H1 (cell line): ENCODE measurements around the gene SCARB1. TPM values are rescaled to one million over a fixed set of nuclear protein-coding genes. Genes with fewer than 3 reads are reported as not detected.
A peak's percentile ranks its signal among the peaks of the same experiment; 100 is the strongest.

Experiments used
- CTCF ChIA-PET: fragments of 300-600 bp; sonication (Branson Sonifier 250); formaldehyde crosslinking; loops from one replicate; lab custom pipeline; 2021; ENCODE audit not compliant: partially characterized antibody; lab: Charles Lee
- POLR2A ChIA-PET: fragments of 300-600 bp; sonication (Branson Sonifier 250); formaldehyde crosslinking; loops from one replicate; lab custom pipeline; 2021; ENCODE audit warnings: inconsistent platforms; ENCODE audit not compliant: partially characterized antibody; lab: Charles Lee
- DNase-seq, 2 experiments: peaks; one replicate each; pipeline versions ENCODE4 v3.0.0 to v3.0.0-alpha.2; 2010 to 2022; ENCODE audit warnings: low spot score in 2 of 2, low read depth in 1 of 2, mixed read lengths in 1 of 2
- FAIRE-seq: peaks from 2 replicates; lab custom pipeline; 2011; peaks lifted over from hg19 to GRCh38; lab: Jason Lieb, UNC
- H2AFZ ChIP-seq: 2 replicates; pipeline ENCODE4 v1.8.1; 2012; ENCODE audit warnings: low read length, inconsistent platforms
- H2AK5ac ChIP-seq: 2 replicates; pipeline ENCODE4 v1.6.1; 2013; ENCODE audit warnings: low read depth, low read length
- H2BK120ac ChIP-seq: replicated peaks from 2 replicates; pipeline ENCODE3; 2013; ENCODE audit warnings: low read depth, low read length, inconsistent platforms
- H2BK12ac ChIP-seq: 2 replicates; pipeline ENCODE4 v1.6.1; 2013; ENCODE audit warnings: low read depth, low read length
- H2BK15ac ChIP-seq: 2 replicates; pipeline ENCODE4 v1.6.1; 2013; ENCODE audit warnings: low read length
- H2BK20ac ChIP-seq: 2 replicates; pipeline ENCODE4 v1.6.1; 2013; ENCODE audit warnings: low read length
- H2BK5ac ChIP-seq: 2 replicates; pipeline ENCODE4 v1.6.1; 2013; ENCODE audit warnings: low read depth, low read length
- H3K14ac ChIP-seq: 2 replicates; pipeline ENCODE4 v1.6.1; 2013; ENCODE audit warnings: inconsistent platforms; ENCODE audit not compliant: insufficient read length
- H3K18ac ChIP-seq: 2 replicates; pipeline ENCODE4 v1.6.1; 2013; ENCODE audit warnings: low read length; ENCODE audit errors: extremely low read depth
- H3K23ac ChIP-seq: 2 replicates; pipeline ENCODE4 v1.6.1; 2013; ENCODE audit warnings: inconsistent platforms; ENCODE audit not compliant: insufficient read length
- H3K23me2 ChIP-seq: 2 replicates; pipeline ENCODE4 v1.6.1; 2013; ENCODE audit warnings: low read depth, low read length
- H3K27ac ChIP-seq: 2 replicates; pipeline ENCODE4 v1.6.1; 2011; ENCODE audit warnings: low read depth, low read length, inconsistent platforms
- H3K27me3 ChIP-seq, 4 experiments: replicated peaks in 1 of 4; 1 replicate in 1 of 4; 2 replicates in 3 of 4; pipeline versions ENCODE4 v1.6.1 to v1.8.1; 2011 to 2013; ENCODE audit warnings: low read length in 3 of 4, mild to moderate bottlenecking in 3 of 4, inconsistent platforms in 2 of 4, mixed read lengths in 2 of 4, moderate library complexity in 1 of 4; ENCODE audit not compliant: control insufficient read depth in 3 of 4, insufficient read depth in 3 of 4; ENCODE audit errors: extremely low read depth in 1 of 4
- H3K36me3 ChIP-seq, 4 experiments: 2 replicates each; pipeline versions ENCODE4 v1.6.1 to v1.8.1; 2011 to 2013; ENCODE audit warnings: mild to moderate bottlenecking in 4 of 4, low read length in 3 of 4, moderate library complexity in 2 of 4, control low read depth in 1 of 4, inconsistent platforms in 1 of 4; ENCODE audit not compliant: insufficient read depth in 4 of 4, control insufficient read depth in 2 of 4
- H3K4ac ChIP-seq: replicated peaks from 2 replicates; pipeline ENCODE3; 2013; ENCODE audit warnings: low read length, low read depth, mixed read lengths, inconsistent platforms; ENCODE audit not compliant: insufficient read length
- H3K4me1 ChIP-seq, 4 experiments: replicated peaks in 1 of 4; 1 replicate in 1 of 4; 2 replicates in 3 of 4; pipeline versions ENCODE4 v1.6.1 to v1.8.1; 2011 to 2013; ENCODE audit warnings: low read length in 3 of 4, inconsistent platforms in 2 of 4, mixed read lengths in 1 of 4; ENCODE audit not compliant: insufficient read depth in 4 of 4, control insufficient read depth in 3 of 4
- H3K4me2 ChIP-seq, 2 experiments: 2 replicates each; pipeline versions ENCODE4 v1.6.1 to v1.8.1; 2011 to 2013; ENCODE audit warnings: low read depth in 2 of 2, low read length in 2 of 2, control low read depth in 1 of 2, inconsistent platforms in 1 of 2, mild to moderate bottlenecking in 1 of 2; ENCODE audit not compliant: insufficient read depth in 1 of 2
- H3K4me3 ChIP-seq, 4 experiments: fragments of 200-600, 300-600 bp in 1 of 4; sonication (generic), shearing (Covaris generic), sonication (Bioruptor Twin) in 1 of 4; 2 replicates each; pipeline versions ENCODE4 v1.5.1 to v1.8.1; 2011 to 2016; ENCODE audit warnings: low read length in 4 of 4, low read depth in 3 of 4, control low read depth in 2 of 4, inconsistent platforms in 2 of 4, mild to moderate bottlenecking in 2 of 4, mixed read lengths in 1 of 4, moderate library complexity in 1 of 4; ENCODE audit not compliant: insufficient read depth in 2 of 4; ENCODE audit errors: extremely low read depth in 1 of 4
- H3K56ac ChIP-seq: replicated peaks from 2 replicates; pipeline ENCODE3; 2013; ENCODE audit warnings: low read depth, mild to moderate bottlenecking, mixed read lengths, low read length, inconsistent platforms; ENCODE audit not compliant: insufficient read length
- H3K79me1 ChIP-seq: 2 replicates; pipeline ENCODE4 v1.6.1; 2013; ENCODE audit warnings: low read depth, low read length, control low read depth
- H3K79me2 ChIP-seq, 2 experiments: 2 replicates each; pipeline versions ENCODE4 v1.6.1 to v1.8.1; 2012 to 2013; ENCODE audit warnings: low read length in 2 of 2, mild to moderate bottlenecking in 2 of 2, inconsistent platforms in 1 of 2; ENCODE audit not compliant: insufficient read depth in 2 of 2, control insufficient read depth in 1 of 2
- H3K9ac ChIP-seq, 4 experiments: replicated peaks in 1 of 4; 1 replicate in 1 of 4; 2 replicates in 3 of 4; pipeline versions ENCODE4 v1.6.1 to v1.8.1; 2011 to 2013; ENCODE audit warnings: low read depth in 3 of 4, low read length in 3 of 4, control low read depth in 2 of 4, mild to moderate bottlenecking in 2 of 4, moderate library complexity in 2 of 4, inconsistent platforms in 1 of 4; ENCODE audit errors: extremely low read depth in 1 of 4
- H3K9me3 ChIP-seq, 2 experiments: 2 replicates each; pipeline versions ENCODE4 v1.6.1 to v1.8.1; 2012 to 2013; ENCODE audit warnings: mild to moderate bottlenecking in 2 of 2, moderate library complexity in 2 of 2, control low read depth in 1 of 2, inconsistent platforms in 1 of 2, low read depth in 1 of 2, low read length in 1 of 2, mixed read lengths in 1 of 2; ENCODE audit not compliant: insufficient read depth in 2 of 2
- H4K20me1 ChIP-seq, 2 experiments: replicated peaks in 1 of 2; 2 replicates each; pipeline versions ENCODE3 to v1.8.1; 2011 to 2013; ENCODE audit warnings: inconsistent platforms in 2 of 2, low read length in 2 of 2, mild to moderate bottlenecking in 1 of 2; ENCODE audit not compliant: insufficient read depth in 2 of 2, control insufficient read depth in 1 of 2
- H4K5ac ChIP-seq: 2 replicates; pipeline ENCODE4 v1.6.1; 2013; ENCODE audit warnings: low read length, low read depth, mixed read lengths, inconsistent platforms; ENCODE audit not compliant: insufficient read length
- H4K8ac ChIP-seq: 2 replicates; pipeline ENCODE4 v1.8.0; 2013; ENCODE audit warnings: mild to moderate bottlenecking, moderate library complexity, low read length, inconsistent platforms; ENCODE audit not compliant: insufficient read depth; ENCODE audit errors: extremely low read depth
- H4K91ac ChIP-seq: replicated peaks from 2 replicates; pipeline ENCODE3; 2013; ENCODE audit warnings: low read length, mixed read lengths, inconsistent platforms; ENCODE audit not compliant: insufficient read length
- CTCF ChIP-seq, 3 experiments: IDR thresholded peaks; 1 replicate in 2 of 3; 2 replicates in 1 of 3; pipeline versions ENCODE4 v1.5.1 to v1.6.1; 2011; ENCODE audit warnings: low read length in 3 of 3, mild to moderate bottlenecking in 3 of 3, inconsistent platforms in 2 of 3, low read depth in 1 of 3, moderate library complexity in 1 of 3; ENCODE audit not compliant: insufficient read depth in 1 of 3; ENCODE audit errors: control extremely low read depth in 1 of 3
- POLR2A ChIP-seq, 2 experiments: IDR thresholded peaks; 1 replicate in 1 of 2; 2 replicates in 1 of 2; pipeline ENCODE4 v1.6.1; 2011; ENCODE audit warnings: low read depth in 2 of 2, low read length in 2 of 2, mild to moderate bottlenecking in 2 of 2; ENCODE audit errors: control extremely low read depth in 1 of 2
- WGBS, 2 experiments: shearing (Covaris generic) in 1 of 2; methylation state at CpG; one replicate each; pipeline versions ENCODE4 v1.1.6 to v1.1.7; 2013 to 2015; ENCODE audit warnings: low lambda C conversion rate in 2 of 2, mixed read lengths in 2 of 2, inconsistent platforms in 1 of 2, low coverage in 1 of 2, missing lambda C conversion rate in 1 of 2; ENCODE audit not compliant: insufficient replicate concordance in 2 of 2, insufficient coverage in 1 of 2, insufficient read length in 1 of 2; ENCODE audit errors: extremely low coverage in 1 of 2, missing lambda C conversion rate in 1 of 2; 5-methylcytosine and 5-hydroxymethylcytosine counted together
- polyA plus RNA-seq, 7 experiments: library from polyadenylated mRNA; depleted of rRNA in 3 of 7; stranded (reverse) in 5 of 7; unstranded in 2 of 7; fragments of >200 nt in 5 of 7; fragments of 200-250 nt in 2 of 7; gene quantifications; 1 replicate in 5 of 7; 2 replicates in 1 of 7; 4 replicates in 1 of 7; pipeline versions ENCODE4 v1.2.1 to v1.2.3, GENCODE V29; 2011 to 2013; ENCODE audit warnings: missing spikeins in 2 of 7, mixed read lengths in 2 of 7
- total RNA-seq: library from RNA; stranded (reverse); fragmentation: NEBNext Ultra II Directional; extraction: Animal tissue kit (Norgen Biotek cat#: 25700); gene quantifications from 2 replicates; pipeline ENCODE4 v1.2.1, GENCODE V29; 2021

Gene SCARB1
- total and polyA plus RNA-seq, 2 of the 8 experiments (the other 6 are each of a cell fraction or from before 2014, with no cell fraction given): 45.3 to 57.1 TPM

- Histone ChIP-seq H3K18ac (no peak overlapping the region), H3K23ac (no peak overlapping the region), H2BK5ac (no peak overlapping the region), H3K4me3 (no peak overlapping the region), H2BK20ac (no peak overlapping the region), H2BK120ac (no peak overlapping the region), H3K27me3 (no peaks in the 10 kb centered on the region), H3K36me3 (no peaks in the 10 kb centered on the region; a peak in 1 of 8 replicates), H2AFZ (no peak overlapping the region), H2BK12ac (0 out of 2 replicates have a peak overlapping the region, but pooled peaks have one; percentile 27), H3K56ac (no peak overlapping the region), H3K9me3 (no peaks in the 10 kb centered on the region), H3K23me2 (no peaks in the 10 kb centered on the region), H4K20me1 (peaks cover 0 to 9% of the 10 kb centered on the region in 2 experiments), H2AK5ac (no peak overlapping the region), H4K8ac (no peak overlapping the region), H3K9ac (no peak overlapping the region), H4K91ac (no peak overlapping the region), H3K27ac (no peak overlapping the region), H4K5ac (no peak overlapping the region)
- CTCF ChIA-PET: interaction anchor here (0.7 to 2.0 kb wide), 5 partner anchors 12 to 260 kb away, joined by 3 to 10 read pairs (median 3); no protein-coding TSS in a partner anchor
- WGBS, 2 experiments: 93% methylated on average over 11 of the region's 11 CpGs; no CpG with 5 or more reads in 1 of the 2 experiments
- POLR2A ChIA-PET: interaction anchor here (0.8 to 2.8 kb wide), 5 partner anchors 7 to 62 kb away, joined by 3 to 8 read pairs (median 4); no protein-coding TSS in a partner anchor
- no peak for TF ChIP-seq POLR2A (IDR thresholded peaks at IDR 0.05; ENCODE audit: control extremely low read depth in 1 of 2, low read depth in 2 of 2, low read length in 2 of 2)
- peak in 1 of 3 experiments; percentile 4; a peak in 1 of 4 replicates for TF ChIP-seq CTCF (IDR thresholded peaks at IDR 0.05; ENCODE audit: control extremely low read depth in 1 of 3, insufficient read depth in 1 of 3, low read depth in 1 of 3, low read length in 3 of 3)
- TF ChIP-seq, all 59 proteins: peak for 1
- Histone ChIP-seq H3K79me1 (peaks cover 19% of the 10 kb centered on the region), H3K4me1 (no peaks in the 10 kb centered on the region; a peak in 1 of 7 replicates), H3K14ac (no peak overlapping the region), H2BK15ac (no peak overlapping the region), H3K79me2 (peaks cover 0 to 18% of the 10 kb centered on the region in 2 experiments), H3K4me2 (no peak overlapping the region), H3K4ac (no peak overlapping the region)
- no peak for FAIRE-seq
- DNase-seq: no peak
Observed at GRCh38 chr12:124854637-124855184, 9.0 kb downstream of the SCARB1 start.
